Measurements from ENCODE around the gene DLX2.
"Not testable (repeated sequence)": the region's sequence is repeated elsewhere in the genome, so short reads cannot be mapped to it uniquely, and the experiment has no call there.

Gene DLX2

GRCh38 chr2:172102391-172103359 lies at the start of gene DLX2:
TSS of gene DLX2 (minus strand) at chr2:172102900. CDS start at chr2:172102538, 362 bp downstream.
- DNase-seq = peak; percentile 97

- no peak for DNase-seq
Observed at GRCh38 chr2:172147944-172148650, 45.4 kb upstream of the DLX2 start.

- no peak for DNase-seq
Observed at GRCh38 chr2:172143817-172144216, 41.1 kb upstream of the DLX2 start.

GRCh38 chr2:172138727-172139126 lies 36.0 kb upstream of the DLX2 start:
- DNase-seq = not testable (repeated sequence)

DNA sequence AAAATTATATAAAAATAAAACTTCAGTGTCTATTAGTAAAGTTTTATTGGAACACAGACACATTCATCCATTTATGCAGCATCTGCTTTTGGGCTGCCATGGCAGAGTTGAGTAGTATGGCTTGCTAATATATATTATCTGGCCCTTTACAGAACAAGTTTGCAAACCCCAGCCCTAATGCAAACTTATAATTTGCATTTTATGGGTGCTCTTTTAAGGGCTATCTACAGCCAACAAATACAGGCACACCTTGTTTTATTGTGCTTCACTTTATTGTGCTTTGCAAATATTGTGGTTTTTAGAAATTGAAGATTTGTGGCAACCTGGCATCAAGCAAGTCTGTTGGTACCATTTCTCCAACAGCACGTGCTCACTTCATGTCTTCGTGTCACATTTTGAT lies 35.2 kb upstream of the DLX2 start:
- DNase-seq = no peak

- DNase-seq = no peak
Observed at GRCh38 chr2:172137109-172137508, 34.4 kb upstream of the DLX2 start.

GRCh38 chr2:172135446-172135845 lies 32.7 kb upstream of the DLX2 start:
- DNase-seq = no peak

DNA sequence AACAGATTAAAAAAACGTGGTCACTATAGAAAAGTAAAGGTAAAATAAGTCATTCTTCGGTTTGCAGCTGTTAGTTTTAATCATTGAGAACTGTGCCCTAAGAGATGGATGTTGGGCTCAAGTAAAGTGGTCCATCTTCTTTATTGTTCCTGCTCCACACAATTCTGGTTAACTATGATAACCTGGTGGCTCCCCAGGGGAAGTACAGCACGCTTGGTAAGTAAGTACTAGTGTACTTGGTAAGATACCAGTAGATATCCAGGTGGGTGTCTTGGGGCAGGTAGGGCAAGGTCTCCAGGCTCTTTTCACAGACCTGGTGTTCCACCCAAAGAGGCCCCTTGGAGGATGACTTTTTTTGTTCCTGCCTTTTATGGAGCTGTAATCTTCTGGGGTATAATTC lies 31.6 kb upstream of the DLX2 start:
- DNase-seq = peak; percentile 37

GRCh38 chr2:172131713-172132555 lies 29.2 kb upstream of the DLX2 start:
- DNase-seq = no peak

DNA sequence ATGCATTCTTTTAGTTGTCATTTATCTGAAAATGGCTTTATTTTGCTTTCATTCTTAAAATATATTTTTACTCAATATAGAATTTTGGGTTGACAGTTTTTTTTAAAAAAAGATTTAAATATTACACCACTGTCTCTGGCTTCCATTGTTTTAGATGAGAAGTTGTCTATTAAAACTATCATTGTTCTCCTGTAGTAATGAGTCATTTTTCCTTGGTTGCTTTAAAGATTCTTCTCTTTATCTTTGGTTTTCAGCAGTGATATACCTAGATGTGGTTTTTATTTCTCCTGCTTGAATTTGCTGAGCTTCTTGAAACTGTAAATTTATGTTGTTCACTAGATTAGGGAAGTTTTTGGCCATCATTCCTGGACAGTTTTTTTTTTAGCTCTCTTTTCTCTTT lies 26.7 kb upstream of the DLX2 start:
- no peak for DNase-seq

GRCh38 chr2:172128484-172128883 lies 25.8 kb upstream of the DLX2 start:
- DNase-seq = no peak

- DNase-seq = no peak
Observed at GRCh38 chr2:172120118-172120517, 17.4 kb upstream of the DLX2 start.

GRCh38 chr2:172119089-172119488 lies 16.4 kb upstream of the DLX2 start:
- no peak for DNase-seq

DNA sequence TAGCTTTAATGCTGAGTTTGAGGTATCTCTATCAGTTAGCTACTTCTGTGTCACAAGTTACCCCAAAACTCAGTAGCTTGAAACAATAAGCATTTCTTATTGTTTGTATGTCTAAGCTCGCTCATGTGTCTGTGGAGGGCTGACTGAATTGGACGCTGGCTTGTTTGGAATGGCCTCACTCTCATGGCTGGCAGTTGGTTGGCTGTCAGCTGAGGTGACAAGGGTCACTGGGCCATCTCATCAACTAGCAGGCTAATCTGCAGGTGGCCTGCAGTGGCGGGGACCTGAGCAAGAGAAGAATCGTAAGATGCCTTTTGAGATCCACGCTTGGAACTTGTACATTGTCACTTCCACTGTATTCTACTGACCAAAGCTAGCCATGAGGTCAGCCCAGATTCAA lies 13.4 kb upstream of the DLX2 start:
- no peak for DNase-seq

DNA sequence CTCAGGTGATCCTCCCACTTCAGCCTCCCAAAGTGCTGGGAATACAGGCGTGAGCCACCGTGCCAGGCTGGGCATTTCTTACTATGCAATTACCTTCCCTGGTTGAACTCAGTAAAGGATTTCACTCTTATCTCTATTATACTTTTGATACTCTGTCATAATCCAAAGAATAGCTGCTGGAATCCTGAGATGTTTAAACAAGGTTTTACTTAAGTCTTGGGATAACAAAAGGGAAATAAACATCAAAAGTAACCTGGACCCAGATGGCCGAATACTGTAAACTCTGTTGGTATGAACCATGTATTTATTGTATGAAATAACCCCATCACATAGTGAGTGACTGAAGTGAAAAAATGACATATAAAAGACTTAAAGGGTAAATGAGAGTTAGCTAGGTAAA lies 11.9 kb upstream of the DLX2 start:
- DNase-seq = no peak

- not testable (repeated sequence) for DNase-seq
Observed at GRCh38 chr2:172114176-172114575, 11.5 kb upstream of the DLX2 start.

DNA sequence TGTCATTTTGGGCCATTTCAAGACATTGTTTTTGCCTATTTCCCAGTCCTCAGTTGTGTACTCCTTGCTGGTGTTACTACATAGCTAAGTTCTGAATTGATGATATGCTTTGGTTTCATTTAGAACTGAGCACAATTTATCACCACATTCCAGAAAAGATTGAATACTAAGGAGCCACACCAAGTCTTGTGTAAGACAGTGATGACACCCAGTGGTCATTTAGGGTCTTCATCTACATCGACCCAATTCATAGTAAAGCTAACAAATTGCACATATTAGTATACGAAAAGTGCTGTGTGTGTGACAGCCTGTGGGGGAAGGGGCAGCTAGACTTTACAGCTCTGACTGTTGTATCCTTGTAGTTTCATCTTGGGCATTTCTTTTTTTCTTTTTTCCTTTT lies 10.9 kb upstream of the DLX2 start:
- DNase-seq = peak; percentile 18

- no peak for DNase-seq
Observed at GRCh38 chr2:172109988-172110811, 7.5 kb upstream of the DLX2 start.

DNA sequence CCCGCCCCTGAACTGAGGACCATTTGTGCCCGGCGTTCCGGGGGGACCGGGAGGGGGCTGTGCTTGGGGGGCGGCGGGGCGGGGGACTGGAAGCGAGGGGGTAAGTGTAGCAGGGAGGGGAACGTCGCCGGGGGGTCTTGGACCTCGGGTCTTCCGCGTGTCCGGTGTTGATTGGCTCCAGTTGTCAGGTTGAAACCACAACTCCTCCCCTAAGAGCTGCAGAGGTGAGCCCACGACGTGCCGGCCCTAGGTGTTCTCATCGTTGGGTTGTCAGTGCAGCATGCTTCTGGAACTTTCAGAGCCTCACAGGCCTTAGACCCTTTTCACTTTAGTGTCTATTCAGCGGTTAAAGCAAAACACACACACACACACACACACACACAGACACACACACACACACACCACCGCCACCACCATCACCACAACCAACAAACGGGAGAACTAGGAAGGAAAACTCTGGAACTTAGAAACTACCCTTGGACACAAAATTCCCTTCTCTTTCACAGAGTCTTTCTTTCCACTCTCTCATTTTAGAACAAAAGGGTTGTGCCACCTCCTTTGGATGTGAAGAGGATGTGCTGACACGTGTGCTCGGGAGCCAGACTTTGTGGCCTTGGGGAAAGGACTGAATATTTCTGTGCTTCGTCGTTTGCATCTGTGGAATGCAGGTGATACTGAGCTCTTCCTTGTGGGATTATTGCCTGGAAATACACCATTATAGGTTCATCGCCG lies 6.7 kb upstream of the DLX2 start:
- DNase-seq = no peak

- DNase-seq = no peak
Observed at GRCh38 chr2:172108587-172108930, 5.9 kb upstream of the DLX2 start.
